ENCODE measurements around the gene RPL14. TPM values are rescaled to one million over a fixed set of nuclear protein-coding genes. Genes with fewer than 3 reads are reported as not detected.

Gene RPL14
- total and polyA plus RNA-seq, 2 donors (not counting 3 experiments of a cell fraction or from before 2014, with no cell fraction given): 961 to 1,947 TPM

DNA sequence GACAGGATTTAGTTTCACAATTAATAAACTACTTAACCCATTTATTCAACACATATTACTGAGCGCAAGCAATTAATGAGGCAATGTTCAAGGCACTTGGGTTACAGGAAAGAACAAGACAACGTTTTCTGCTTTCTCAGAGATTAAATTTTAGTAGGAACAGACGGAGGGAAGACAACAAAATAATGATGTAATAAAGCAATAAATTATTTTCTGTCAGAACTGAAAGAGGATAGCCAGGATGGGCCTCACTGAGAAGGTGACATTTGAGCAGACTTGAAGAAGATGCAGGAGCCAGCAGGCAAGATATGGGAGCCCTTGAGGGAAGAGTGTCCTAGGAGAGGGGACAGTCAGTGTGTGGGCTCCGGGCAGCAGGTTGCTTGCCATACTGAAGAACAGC is 11.3 kb upstream of the RPL14 start:
- Histone ChIP-seq H3K9ac (replicated peaks; ENCODE audit: extremely low read depth, insufficient read depth, low read length) (no peak overlapping the region), H3K27me3 (ENCODE audit: control insufficient read depth in 2 of 2, insufficient read depth in 2 of 2, low read length in 2 of 2) (no peaks in the 10 kb centered on the region), H3K4me1 (ENCODE audit: control insufficient read depth, extremely low read depth, insufficient read depth, low read length) (no peaks in the 10 kb centered on the region), H3K9me3 (replicated peaks; ENCODE audit: control insufficient read depth, insufficient read depth, low read length) (no peaks in the 10 kb centered on the region), H3K36me3 (ENCODE audit: control insufficient read depth in 2 of 2, extremely low read depth in 1 of 2, insufficient read depth in 2 of 2, low read length in 2 of 2) (no peaks in the 10 kb centered on the region), H3K4me2 (ENCODE audit: insufficient read depth, low read length) (no peak overlapping the region), H3K79me2 (ENCODE audit: control insufficient read depth, insufficient read depth, low read length) (no peaks in the 10 kb centered on the region), H3K27ac (ENCODE audit: insufficient read depth, low read depth, low read length) (no peak overlapping the region), H4K20me1 (replicated peaks; ENCODE audit: control insufficient read depth, extremely low read depth, insufficient read depth, low read length) (no peaks in the 10 kb centered on the region), H3K4me3 (replicated peaks in 1 of 3; ENCODE audit: insufficient read depth in 1 of 3, low read depth in 1 of 3, low read length in 3 of 3) (no peak overlapping the region), H3K9me1 (replicated peaks; ENCODE audit: control insufficient read depth, extremely low read depth, insufficient read depth, low read length) (no peaks in the 10 kb centered on the region), H2AFZ (ENCODE audit: low read depth, low read length) (no peak overlapping the region)
- BruUV-seq (replicated peaks): no TSS peak
- CTCF ChIA-PET: no interaction called here
- dilution Hi-C loops (cut with MboI; ENCODE audit: extremely low pct_ligation_motif_present, low sequenced_read_pairs) (no loop called here), intact Hi-C loops (cut with micrococcal nuclease) (no loop called here)
- TF ChIP-seq, protein P1, sequence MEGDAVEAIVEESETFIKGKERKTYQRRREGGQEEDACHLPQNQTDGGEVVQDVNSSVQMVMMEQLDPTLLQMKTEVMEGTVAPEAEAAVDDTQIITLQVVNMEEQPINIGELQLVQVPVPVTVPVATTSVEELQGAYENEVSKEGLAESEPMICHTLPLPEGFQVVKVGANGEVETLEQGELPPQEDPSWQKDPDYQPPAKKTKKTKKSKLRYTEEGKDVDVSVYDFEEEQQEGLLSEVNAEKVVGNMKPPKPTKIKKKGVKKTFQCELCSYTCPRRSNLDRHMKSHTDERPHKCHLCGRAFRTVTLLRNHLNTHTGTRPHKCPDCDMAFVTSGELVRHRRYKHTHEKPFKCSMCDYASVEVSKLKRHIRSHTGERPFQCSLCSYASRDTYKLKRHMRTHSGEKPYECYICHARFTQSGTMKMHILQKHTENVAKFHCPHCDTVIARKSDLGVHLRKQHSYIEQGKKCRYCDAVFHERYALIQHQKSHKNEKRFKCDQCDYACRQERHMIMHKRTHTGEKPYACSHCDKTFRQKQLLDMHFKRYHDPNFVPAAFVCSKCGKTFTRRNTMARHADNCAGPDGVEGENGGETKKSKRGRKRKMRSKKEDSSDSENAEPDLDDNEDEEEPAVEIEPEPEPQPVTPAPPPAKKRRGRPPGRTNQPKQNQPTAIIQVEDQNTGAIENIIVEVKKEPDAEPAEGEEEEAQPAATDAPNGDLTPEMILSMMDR (IDR thresholded peaks at IDR 0.05; ENCODE audit: extremely low read depth in 1 of 2, insufficient read depth in 1 of 2, low read depth in 1 of 2, low read length in 2 of 2): no peak
- no peak for TF ChIP-seq FOS (IDR thresholded peaks at IDR 0.05; ENCODE audit: borderline replicate concordance, insufficient read depth, low read length)
- no peak for TF ChIP-seq POLR2A (IDR thresholded peaks at IDR 0.05; ENCODE audit: low read depth, low read length)
- TF ChIP-seq EZH2 (IDR thresholded peaks at IDR 0.05; ENCODE audit: borderline replicate concordance, low read depth, low read length, severe bottlenecking): no peak
- no peak for TF ChIP-seq JUN (IDR thresholded peaks at IDR 0.05; ENCODE audit: borderline replicate concordance, insufficient read depth, insufficient read length, low read depth)
- no peak for TF ChIP-seq MYC (IDR thresholded peaks at IDR 0.05; ENCODE audit: low read depth, low read length)
- no peak for TF ChIP-seq GATA2 (IDR thresholded peaks at IDR 0.05; ENCODE audit: insufficient read depth, insufficient read length, low read depth, low read length)
- no peak for DNase-seq (ENCODE audit: low read depth, low spot score)
- POLR2A ChIA-PET: no interaction called here
- FAIRE-seq: no peak
